Right cardiac atrium (tissue), 5 donors: ENCODE results near the gene PDIA6. TPM values are rescaled to one million over a fixed set of nuclear protein-coding genes. Genes with fewer than 3 reads are reported as not detected.
"Not testable (repeated sequence)": the region's sequence is repeated elsewhere in the genome, so short reads cannot be mapped to it uniquely, and the experiment has no call there.

ENCODE experiments used
- ATAC-seq, 2 donors: fragments of 200-7000 bp; cut with Tn5 transposase; one replicate each; pipeline versions ENCODE4 v1.8.0 to v1.9.1; 2020; ENCODE audit warnings: moderate library complexity in 2 of 2, mild to moderate bottlenecking in 1 of 2
- DNase-seq, 3 donors: peaks; one replicate each; pipeline ENCODE4 v3.0.0-alpha.2; 2020
- H3K27ac ChIP-seq: one replicate; pipeline ENCODE4 v1.5.1; 2013; ENCODE audit warnings: mild to moderate bottlenecking, low read length, control low read depth, moderate library complexity
- H3K27me3 ChIP-seq: one replicate; pipeline ENCODE4 v1.6.1; 2013; ENCODE audit not compliant: control insufficient read depth, insufficient read depth
- H3K4me1 ChIP-seq: one replicate; pipeline ENCODE4 v1.6.1; 2013; ENCODE audit warnings: low read length; ENCODE audit not compliant: control insufficient read depth, insufficient read depth
- H3K4me3 ChIP-seq: one replicate; pipeline ENCODE4 v1.5.1; 2013; ENCODE audit warnings: low read length, control low read depth
- H3K9me3 ChIP-seq: one replicate; pipeline ENCODE4 v1.6.1; 2013; ENCODE audit warnings: low read length; ENCODE audit not compliant: control insufficient read depth
- WGBS: extraction: QIAGEN DNeasy Blood & Tissue Kit; methylation state at CpG from one replicate; pipeline ENCODE4 v1.1.7; 2013; 5-methylcytosine and 5-hydroxymethylcytosine counted together
- intact Hi-C, 4 donors: fragments of 100-400 bp; cut with DNase I; formaldehyde crosslinking; loops; one replicate each; pipeline versions ENCODE4 v1.11.0 to v1.14.0; 2022 to 2023
- polyA plus RNA-seq: library from polyadenylated mRNA; stranded (reverse); fragments of 200-250 nt; gene quantifications from one replicate; pipeline ENCODE4 v1.2.3, GENCODE V29; 2013
- total RNA-seq, 4 donors: library from RNA; stranded (reverse); fragmentation: NEBNext Ultra II Directional; extraction: Animal tissue kit (Norgen Biotek cat#: 25700); gene quantifications; one replicate each; pipeline ENCODE4 v1.2.1, GENCODE V29; 2021
- donor health status: healthy with polysubstance abuse.
- donor health status: DM: no; HTN: yes; CAD: no.
- donor health status: DM: no; HTN: no; CAD: no.
- donor health status: DM: no; HTN: yes; CAD: no; lungs with severe emphysema.
- donor health status: DM: yes; HTN: yes; CAD: no.

Gene PDIA6
- total and polyA plus RNA-seq, 5 donors, result 75.7 to 148 (median 122) TPM

GRCh38 chr2:10806543-10806942 is 6.0 kb downstream of the PDIA6 start:
- intact Hi-C loops, result no loop called here
- no peaks in the 10 kb centered on the region for H3K27me3 ChIP-seq
- no peak overlapping the region for H3K4me3 ChIP-seq
- ATAC-seq (no peak), DNase-seq (no peak)
- H3K27ac ChIP-seq, result no peak overlapping the region
- H3K9me3 ChIP-seq, result no peaks in the 10 kb centered on the region
- WGBS, result 85% methylated on average over 3 of the region's 3 CpGs
- H3K4me1 ChIP-seq, result peaks cover 9% of the 10 kb centered on the region

- H3K27ac ChIP-seq, DNase-seq, H3K4me3 ChIP-seq, intact Hi-C loops, H3K4me1 ChIP-seq, H3K27me3 ChIP-seq, ATAC-seq, H3K9me3 ChIP-seq: not testable (repeated sequence)
- 92% methylated on average over 6 of the region's 6 CpGs for WGBS
These were observed 6.6 kb downstream of the PDIA6 start for GRCh38 chr2:10805990-10806389.

GRCh38 chr2:10802657-10803056 is 9.9 kb downstream of the PDIA6 start:
- Histone ChIP-seq H3K4me3 (no peak overlapping the region), H3K27ac (no peak overlapping the region), H3K27me3 (no peaks in the 10 kb centered on the region), H3K9me3 (no peaks in the 10 kb centered on the region), H3K4me1 (peaks cover 2% of the 10 kb centered on the region)
- no peak for DNase-seq
- intact Hi-C loops, result no loop called here
- ATAC-seq, result no peak
- 71% methylated on average over 8 of the region's 8 CpGs for WGBS

- 91% methylated on average over 4 of the region's 4 CpGs for WGBS
- intact Hi-C loops, result no loop called here
- ATAC-seq (no peak), DNase-seq (no peak)
- no peak overlapping the region for H3K27ac ChIP-seq
- H3K4me3 ChIP-seq, result no peak overlapping the region
- no peaks in the 10 kb centered on the region for H3K9me3 ChIP-seq
- no peaks in the 10 kb centered on the region for H3K4me1 ChIP-seq
- no peaks in the 10 kb centered on the region for H3K27me3 ChIP-seq
These were observed 12.4 kb downstream of the PDIA6 start for GRCh38 chr2:10800163-10800562.

- WGBS, result 83% methylated on average over 8 of the region's 8 CpGs
- Histone ChIP-seq H3K9me3 (no peaks in the 10 kb centered on the region), H3K27me3 (no peaks in the 10 kb centered on the region), H3K4me3 (no peak overlapping the region), H3K27ac (no peak overlapping the region), H3K4me1 (no peaks in the 10 kb centered on the region)
- ATAC-seq (no peak), DNase-seq (no peak)
- intact Hi-C loops, result no loop called here
These were observed 13.8 kb downstream of the PDIA6 start for GRCh38 chr2:10798783-10799182.

GRCh38 chr2:10796703-10797102 is 15.9 kb downstream of the PDIA6 start:
- Histone ChIP-seq H3K27ac (no peak overlapping the region), H3K4me3 (no peak overlapping the region), H3K9me3 (no peaks in the 10 kb centered on the region), H3K27me3 (no peaks in the 10 kb centered on the region), H3K4me1 (no peaks in the 10 kb centered on the region)
- ATAC-seq (no peak), DNase-seq (no peak)
- intact Hi-C loops, result no loop called here
- 95% methylated on average over 2 of the region's 2 CpGs for WGBS

- ATAC-seq (no peak), DNase-seq (no peak)
- no peaks in the 10 kb centered on the region for H3K9me3 ChIP-seq
- H3K27me3 ChIP-seq, result no peaks in the 10 kb centered on the region
- WGBS, result 58% methylated on average over 7 of the region's 7 CpGs
- no peaks in the 10 kb centered on the region for H3K4me1 ChIP-seq
- intact Hi-C loops, result no loop called here
- no peak overlapping the region for H3K4me3 ChIP-seq
- H3K27ac ChIP-seq, result no peak overlapping the region
These were observed 17.0 kb downstream of the PDIA6 start for GRCh38 chr2:10795508-10796046.

- H3K9me3 ChIP-seq, result no peaks in the 10 kb centered on the region
- intact Hi-C loops, result no loop called here
- H3K27me3 ChIP-seq, result no peaks in the 10 kb centered on the region
- H3K4me1 ChIP-seq, result no peaks in the 10 kb centered on the region
- H3K4me3 ChIP-seq, result no peak overlapping the region
- DNase-seq (no peak), ATAC-seq (no peak)
- H3K27ac ChIP-seq, result no peak overlapping the region
- WGBS, result 60% methylated on average over 5 of the region's 5 CpGs
These were observed 17.7 kb downstream of the PDIA6 start for GRCh38 chr2:10794876-10795275.

- Histone ChIP-seq H3K9me3 (no peaks in the 10 kb centered on the region), H3K27ac (no peak overlapping the region), H3K4me3 (no peak overlapping the region), H3K4me1 (no peaks in the 10 kb centered on the region), H3K27me3 (no peaks in the 10 kb centered on the region)
- intact Hi-C loops, result no loop called here
- no peak for DNase-seq
- 91% methylated on average over 1 of the region's 1 CpG for WGBS
- no peak for ATAC-seq
These were observed 18.8 kb downstream of the PDIA6 start for GRCh38 chr2:10793816-10794215.

GRCh38 chr2:10792660-10793400 is 19.8 kb downstream of the PDIA6 start:
- no peak for ATAC-seq
- Histone ChIP-seq H3K9me3 (no peaks in the 10 kb centered on the region), H3K27ac (no peak overlapping the region), H3K27me3 (no peaks in the 10 kb centered on the region), H3K4me1 (no peaks in the 10 kb centered on the region), H3K4me3 (no peak overlapping the region)
- WGBS, result 90% methylated on average over 17 of the region's 17 CpGs
- intact Hi-C loops, result no loop called here
- DNase-seq, result no peak

GRCh38 chr2:10792001-10792634 is 20.5 kb downstream of the PDIA6 start:
- H3K4me1 ChIP-seq, result no peaks in the 10 kb centered on the region
- WGBS, result 58% methylated on average over 2 of the region's 2 CpGs
- no peak overlapping the region for H3K27ac ChIP-seq
- no peaks in the 10 kb centered on the region for H3K27me3 ChIP-seq
- H3K4me3 ChIP-seq, result no peak overlapping the region
- DNase-seq (no peak), ATAC-seq (no peak)
- intact Hi-C loops, result no loop called here
- no peaks in the 10 kb centered on the region for H3K9me3 ChIP-seq
